ENCODE results near the gene WDCP.

WDCP gene

DNA sequence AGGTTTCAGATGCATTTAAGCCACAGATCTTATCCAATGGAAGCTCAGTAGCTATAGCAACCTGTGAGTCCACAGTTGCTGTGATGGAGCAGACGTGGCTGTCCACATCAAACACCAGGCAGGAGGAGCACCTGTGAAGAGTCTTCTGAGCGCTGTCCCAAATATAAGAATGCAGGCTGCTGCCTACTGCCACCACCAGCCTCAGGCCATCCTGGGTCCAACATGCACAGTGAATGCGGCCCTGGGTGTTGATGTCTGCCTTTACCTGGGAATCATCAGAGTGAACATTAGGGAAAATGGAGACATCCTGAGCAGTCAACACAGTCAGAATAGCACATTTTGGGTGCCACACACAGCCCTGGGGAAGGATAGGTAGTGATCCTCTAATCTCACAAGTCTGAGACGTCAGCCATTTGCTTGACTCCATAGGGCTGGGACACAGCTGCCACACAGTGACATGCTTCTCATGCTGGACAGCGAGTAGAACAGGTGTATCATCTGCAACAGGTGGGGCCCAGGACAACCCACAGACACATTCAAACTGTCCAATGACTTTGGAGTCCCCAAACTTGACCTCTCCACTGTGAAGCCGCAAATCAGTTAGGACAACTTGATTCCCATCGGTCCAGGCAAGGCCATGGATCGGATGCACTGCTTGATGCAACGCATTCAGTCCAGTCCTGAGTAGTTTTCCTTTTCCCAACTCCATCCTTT lies 8.2 kb downstream of the WDCP start:
- Histone ChIP-seq H3K4me2 (ENCODE audit: low read length) (no peak overlapping the region), H3K36me3 (ENCODE audit: control insufficient read depth, low read length) (peaks cover 35% of the 10 kb centered on the region), H3K4me1 (ENCODE audit: control insufficient read depth, low read length) (peaks cover 7% of the 10 kb centered on the region), H3K27ac (ENCODE audit: low read depth, low read length) (no peak overlapping the region), H3K9me2 (replicated peaks; ENCODE audit: control insufficient read depth, low read length) (no peaks in the 10 kb centered on the region), H3K4me3 (ENCODE audit: low read length) (no peak overlapping the region), H3K79me2 (ENCODE audit: control insufficient read depth, low read length) (peaks cover 58% of the 10 kb centered on the region), H3K9me3 (ENCODE audit: control insufficient read depth, insufficient read depth, low read length) (no peaks in the 10 kb centered on the region), H3K27me3 (ENCODE audit: control insufficient read depth, low read length) (no peaks in the 10 kb centered on the region), H4K20me1 (ENCODE audit: control insufficient read depth, insufficient read depth, low read depth, low read length) (no peaks in the 10 kb centered on the region), H3F3A (ENCODE audit: control insufficient read depth, insufficient read depth) (no peaks in the 10 kb centered on the region)
- TF ChIP-seq, protein P1, sequence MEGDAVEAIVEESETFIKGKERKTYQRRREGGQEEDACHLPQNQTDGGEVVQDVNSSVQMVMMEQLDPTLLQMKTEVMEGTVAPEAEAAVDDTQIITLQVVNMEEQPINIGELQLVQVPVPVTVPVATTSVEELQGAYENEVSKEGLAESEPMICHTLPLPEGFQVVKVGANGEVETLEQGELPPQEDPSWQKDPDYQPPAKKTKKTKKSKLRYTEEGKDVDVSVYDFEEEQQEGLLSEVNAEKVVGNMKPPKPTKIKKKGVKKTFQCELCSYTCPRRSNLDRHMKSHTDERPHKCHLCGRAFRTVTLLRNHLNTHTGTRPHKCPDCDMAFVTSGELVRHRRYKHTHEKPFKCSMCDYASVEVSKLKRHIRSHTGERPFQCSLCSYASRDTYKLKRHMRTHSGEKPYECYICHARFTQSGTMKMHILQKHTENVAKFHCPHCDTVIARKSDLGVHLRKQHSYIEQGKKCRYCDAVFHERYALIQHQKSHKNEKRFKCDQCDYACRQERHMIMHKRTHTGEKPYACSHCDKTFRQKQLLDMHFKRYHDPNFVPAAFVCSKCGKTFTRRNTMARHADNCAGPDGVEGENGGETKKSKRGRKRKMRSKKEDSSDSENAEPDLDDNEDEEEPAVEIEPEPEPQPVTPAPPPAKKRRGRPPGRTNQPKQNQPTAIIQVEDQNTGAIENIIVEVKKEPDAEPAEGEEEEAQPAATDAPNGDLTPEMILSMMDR (IDR thresholded peaks at IDR 0.05; ENCODE audit: low read depth, low read length, poor library complexity, severe bottlenecking): no peak
- TF ChIP-seq EZH2phosphoT487 (IDR thresholded peaks at IDR 0.05; ENCODE audit: borderline replicate concordance, low read length): no peak

DNA sequence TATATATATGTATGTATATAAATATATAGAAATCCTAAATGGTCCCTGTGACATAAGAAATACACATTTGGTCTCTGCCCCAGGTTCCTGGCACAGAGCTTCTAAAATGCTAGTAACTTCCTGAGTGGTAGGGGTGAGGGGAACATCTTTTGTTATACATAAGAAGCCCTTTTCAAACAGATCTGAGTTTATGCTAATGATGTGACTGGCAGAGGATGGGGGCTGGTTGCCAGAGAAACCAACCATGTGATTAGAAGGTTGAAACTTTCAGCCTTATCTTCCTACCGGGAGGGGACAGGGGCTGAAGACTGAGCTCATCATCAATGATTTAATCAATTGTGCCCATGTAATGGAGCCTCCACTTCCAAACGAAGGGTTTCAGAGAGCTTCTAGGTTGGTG lies 21.0 kb downstream of the WDCP start:
- no peaks in the 10 kb centered on the region for H3K4me1 ChIP-seq (ENCODE audit: control insufficient read depth, low read length)
- H3K27me3 ChIP-seq (ENCODE audit: control insufficient read depth, low read length): no peaks in the 10 kb centered on the region
- H3K9me3 ChIP-seq (ENCODE audit: control insufficient read depth, insufficient read depth, low read length): no peaks in the 10 kb centered on the region
- no peak overlapping the region for H3K4me2 ChIP-seq (ENCODE audit: low read length)
- H3F3A ChIP-seq (ENCODE audit: control insufficient read depth, insufficient read depth): no peaks in the 10 kb centered on the region
- no peak overlapping the region for H3K4me3 ChIP-seq (ENCODE audit: low read length)
- no peaks in the 10 kb centered on the region for H3K79me2 ChIP-seq (ENCODE audit: control insufficient read depth, low read length)
- peaks cover 36% of the 10 kb centered on the region for H3K36me3 ChIP-seq (ENCODE audit: control insufficient read depth, low read length)
- no peaks in the 10 kb centered on the region for H3K9me2 ChIP-seq (replicated peaks; ENCODE audit: control insufficient read depth, low read length)
- no peak overlapping the region for H3K27ac ChIP-seq (ENCODE audit: low read depth, low read length)
- no peak for TF ChIP-seq EZH2phosphoT487 (IDR thresholded peaks at IDR 0.05; ENCODE audit: borderline replicate concordance, low read length)
- TF ChIP-seq, protein P1 (IDR thresholded peaks at IDR 0.05; ENCODE audit: low read depth, low read length, poor library complexity, severe bottlenecking): no peak
- no peaks in the 10 kb centered on the region for H4K20me1 ChIP-seq (ENCODE audit: control insufficient read depth, insufficient read depth, low read depth, low read length)

DNA sequence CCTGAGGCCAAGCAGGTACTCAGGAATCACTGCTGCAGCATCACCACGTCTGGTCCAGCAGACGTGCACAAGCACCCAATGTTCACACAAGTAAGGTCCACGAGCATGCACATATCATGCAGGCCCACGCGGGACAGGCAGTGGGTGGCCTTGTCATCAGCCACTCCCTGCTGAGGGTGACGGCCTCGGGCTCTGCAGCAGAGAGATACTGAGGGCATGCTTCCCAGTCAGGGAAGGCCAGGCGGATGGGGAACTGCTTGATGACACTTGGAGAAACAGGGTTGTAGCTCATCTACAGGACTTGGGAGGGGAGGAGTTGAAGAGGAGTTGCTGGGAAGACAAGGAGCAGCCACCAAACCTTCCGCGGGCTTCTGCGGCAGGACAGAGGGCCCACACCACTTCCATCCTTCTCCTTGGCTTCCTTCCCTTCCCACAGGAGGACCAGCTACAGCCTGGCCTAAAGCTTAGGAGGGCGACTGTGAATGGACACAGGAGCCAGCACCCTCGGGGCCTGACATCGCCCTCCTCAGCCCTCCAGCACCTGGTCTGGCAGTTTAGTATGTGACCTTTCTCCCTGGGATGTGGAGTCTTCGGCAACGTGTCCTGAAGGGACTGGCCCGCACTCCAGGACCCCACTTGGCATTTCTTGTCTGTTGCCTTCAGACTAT lies 22.1 kb downstream of the WDCP start:
- H3K4me2 ChIP-seq (ENCODE audit: low read length): no peak overlapping the region
- H3K4me3 ChIP-seq (ENCODE audit: low read length): no peak overlapping the region
- no peaks in the 10 kb centered on the region for H3F3A ChIP-seq (ENCODE audit: control insufficient read depth, insufficient read depth)
- TF ChIP-seq, protein P1 (IDR thresholded peaks at IDR 0.05; ENCODE audit: low read depth, low read length, poor library complexity, severe bottlenecking): no peak
- TF ChIP-seq EZH2phosphoT487 (IDR thresholded peaks at IDR 0.05; ENCODE audit: borderline replicate concordance, low read length): no peak
- peaks cover 25% of the 10 kb centered on the region for H3K36me3 ChIP-seq (ENCODE audit: control insufficient read depth, low read length)
- H3K9me3 ChIP-seq (ENCODE audit: control insufficient read depth, insufficient read depth, low read length): no peaks in the 10 kb centered on the region
- H3K4me1 ChIP-seq (ENCODE audit: control insufficient read depth, low read length): no peaks in the 10 kb centered on the region
- no peaks in the 10 kb centered on the region for H4K20me1 ChIP-seq (ENCODE audit: control insufficient read depth, insufficient read depth, low read depth, low read length)
- no peaks in the 10 kb centered on the region for H3K9me2 ChIP-seq (replicated peaks; ENCODE audit: control insufficient read depth, low read length)
- H3K27me3 ChIP-seq (ENCODE audit: control insufficient read depth, low read length): no peaks in the 10 kb centered on the region
- H3K27ac ChIP-seq (ENCODE audit: low read depth, low read length): no peak overlapping the region
- no peaks in the 10 kb centered on the region for H3K79me2 ChIP-seq (ENCODE audit: control insufficient read depth, low read length)

Measured in DOHH2 (cell line).